Left ventricle myocardium inferior (tissue), 1 donor: Measurements from ENCODE around the gene CNTF. TPM values are rescaled to one million over a fixed set of nuclear protein-coding genes. Genes with fewer than 3 reads are reported as not detected.

Source experiments
- DNase-seq: peaks from one replicate; pipeline ENCODE4 v3.0.0-alpha.2; 2020
- H3K27ac ChIP-seq: fragments of 200-600 bp; replicated peaks from 2 replicates; pipeline ENCODE4 v1.8.0; 2021
- H3K27me3 ChIP-seq: fragments of 200-600 bp; 2 replicates; pipeline ENCODE4 v1.8.0; 2021; ENCODE audit warnings: low read depth
- H3K36me3 ChIP-seq: fragments of 200-600 bp; 2 replicates; pipeline ENCODE4 v1.8.0; 2021
- H3K4me1 ChIP-seq: fragments of 200-600 bp; 2 replicates; pipeline ENCODE4 v1.8.0; 2021
- H3K4me3 ChIP-seq: fragments of 200-600 bp; 2 replicates; pipeline ENCODE4 v1.8.0; 2021; ENCODE audit warnings: mild to moderate bottlenecking, moderate library complexity
- H3K9me3 ChIP-seq: fragments of 200-600 bp; replicated peaks from 2 replicates; pipeline ENCODE4 v1.8.0; 2021
- CTCF ChIP-seq: fragments of 200-600 bp; IDR thresholded peaks from 2 replicates; pipeline ENCODE4 v1.8.0; 2021; ENCODE audit warnings: antibody characterized with exemption, mild to moderate bottlenecking, borderline replicate concordance
- intact Hi-C: fragments of 100-400 bp; cut with micrococcal nuclease; formaldehyde crosslinking; loops from one replicate; pipeline ENCODE4 v1.11.0; 2022
- total RNA-seq: library from RNA; stranded (reverse); fragmentation: NEBNext Ultra II Directional; extraction: Animal tissue kit (Norgen Biotek cat#: 25700); gene quantifications from one replicate; pipeline ENCODE4 v1.2.1, GENCODE V29; 2021
- donor health status: DM: no; HTN: yes; CAD: no; lungs with severe emphysema.

The CNTF gene
- total RNA-seq, 1 donor from 2014 or later, result 0.93 TPM

- Histone ChIP-seq H3K27ac (no peak overlapping the region), H3K4me1 (peaks cover 72% of the 10 kb centered on the region), H3K27me3 (no peaks in the 10 kb centered on the region), H3K4me3 (no peak overlapping the region), H3K36me3 (peaks cover 10% of the 10 kb centered on the region), H3K9me3 (no peaks in the 10 kb centered on the region)
- TF ChIP-seq CTCF, result no peak
- no peak for DNase-seq
- intact Hi-C loops, result no loop called here
These were observed 27.6 kb upstream of the CNTF start for GRCh38 chr11:58594826-58595225.

GRCh38 chr11:58596621-58597020, 25.8 kb upstream of the CNTF start:
- Histone ChIP-seq H3K27ac (no peak overlapping the region), H3K27me3 (no peaks in the 10 kb centered on the region), H3K36me3 (peaks cover 10% of the 10 kb centered on the region), H3K9me3 (no peaks in the 10 kb centered on the region), H3K4me3 (no peak overlapping the region), H3K4me1 (peaks cover 83% of the 10 kb centered on the region)
- TF ChIP-seq CTCF, result no peak
- DNase-seq, result no peak
- intact Hi-C loops, result no loop called here

GRCh38 chr11:58597486-58598144, 24.9 kb upstream of the CNTF start:
- Histone ChIP-seq H3K27me3 (no peaks in the 10 kb centered on the region), H3K4me1 (peaks cover 75% of the 10 kb centered on the region), H3K9me3 (no peaks in the 10 kb centered on the region), H3K27ac (no peak overlapping the region), H3K4me3 (no peak overlapping the region), H3K36me3 (peaks cover 10% of the 10 kb centered on the region)
- DNase-seq, result no peak
- no peak for TF ChIP-seq CTCF
- intact Hi-C loops, result no loop called here

- no peak overlapping the region for H3K27ac ChIP-seq
- no peak for DNase-seq
- no peak for TF ChIP-seq CTCF
- intact Hi-C loops, result no loop called here
- peaks cover 79% of the 10 kb centered on the region for H3K4me1 ChIP-seq
- peaks cover 10% of the 10 kb centered on the region for H3K36me3 ChIP-seq
- H3K9me3 ChIP-seq, result no peaks in the 10 kb centered on the region
- H3K4me3 ChIP-seq, result no peak overlapping the region
- H3K27me3 ChIP-seq, result no peaks in the 10 kb centered on the region
These were observed 22.0 kb upstream of the CNTF start for GRCh38 chr11:58600510-58600909.

- Histone ChIP-seq H3K4me3 (no peak overlapping the region), H3K9me3 (no peaks in the 10 kb centered on the region), H3K27ac (no peak overlapping the region), H3K36me3 (peaks cover 25% of the 10 kb centered on the region), H3K4me1 (peaks cover 50% of the 10 kb centered on the region), H3K27me3 (no peaks in the 10 kb centered on the region)
- intact Hi-C loops, result no loop called here
- no peak for TF ChIP-seq CTCF
- DNase-seq, result no peak
These were observed 15.3 kb upstream of the CNTF start for GRCh38 chr11:58606930-58607714.
